Measurements from ENCODE around the gene ADAM12. TPM values are rescaled to one million over a fixed set of nuclear protein-coding genes. Genes with fewer than 3 reads are reported as not detected.
A peak's percentile ranks its signal among the peaks of the same experiment; 100 is the strongest.

The ADAM12 gene
- total and polyA plus RNA-seq, 11 donors = 0.04 to 11.2 (median 0.82) TPM; not detected in 1

GRCh38 chr10:126225672-126226008 is 162.6 kb downstream of the ADAM12 start:
- ATAC-seq (peak in 3 of 4 donors; percentile 58 to 81 (median 78)), DNase-seq (no peak)
- no peak overlapping the region for H3K27ac ChIP-seq
- no peaks in the 10 kb centered on the region for H3K36me3 ChIP-seq
- H3K4me1 ChIP-seq = peaks cover 0 to 8% (median 0%) of the 10 kb centered on the region in 12 donors
- intact Hi-C loops (cut with DNase I) = no loop called here
- no peaks in the 10 kb centered on the region for H3K9me3 ChIP-seq
- TF ChIP-seq POLR2A (IDR thresholded peaks at IDR 0.05) = no peak
- TF ChIP-seq CTCF (IDR thresholded peaks at IDR 0.05) = peak in 1 of 12 donors; percentile 8
- 31 to 53% (median 40%) methylated on average over 9 of the region's 9 CpGs for WGBS, 4 donors
- H3K4me3 ChIP-seq = no peak overlapping the region
- peaks cover 0 to 11% (median 0%) of the 10 kb centered on the region in 9 donors for H3K27me3 ChIP-seq

- DNase-seq (no peak), ATAC-seq (peak in 2 of 4 donors; percentile 15 to 18)
- H3K9me3 ChIP-seq = no peaks in the 10 kb centered on the region
- peaks cover 0 to 11% (median 0%) of the 10 kb centered on the region in 9 donors for H3K27me3 ChIP-seq
- no peak overlapping the region for H3K27ac ChIP-seq
- no peak for TF ChIP-seq POLR2A (IDR thresholded peaks at IDR 0.05)
- no peak for TF ChIP-seq CTCF (IDR thresholded peaks at IDR 0.05)
- intact Hi-C loops (cut with DNase I) = no loop called here
- H3K4me1 ChIP-seq = peaks cover 0 to 8% (median 0%) of the 10 kb centered on the region in 12 donors
- H3K36me3 ChIP-seq = no peaks in the 10 kb centered on the region
- WGBS, 4 donors = 55 to 71% (median 60%) methylated on average over 20 of the region's 20 CpGs
- H3K4me3 ChIP-seq = no peak overlapping the region
These were observed 163.2 kb downstream of the ADAM12 start for GRCh38 chr10:126224967-126225671.

- no peak for ATAC-seq
- WGBS, 4 donors = 86 to 97% (median 92%) methylated on average over 10 of the region's 10 CpGs
- DNase-seq = no peak
- H3K4me1 ChIP-seq = peaks cover 0 to 8% (median 0%) of the 10 kb centered on the region in 12 donors
- peaks cover 0 to 11% (median 0%) of the 10 kb centered on the region in 9 donors for H3K27me3 ChIP-seq
- H3K9me3 ChIP-seq = no peaks in the 10 kb centered on the region
- no peaks in the 10 kb centered on the region for H3K36me3 ChIP-seq
- H3K4me3 ChIP-seq = no peak overlapping the region
- H3K27ac ChIP-seq = peak overlapping the region in 1 of 12 donors; percentile 11
- TF ChIP-seq POLR2A (IDR thresholded peaks at IDR 0.05) (no peak), CTCF (IDR thresholded peaks at IDR 0.05) (no peak)
- intact Hi-C loops (cut with DNase I) = no loop called here
These were observed 164.7 kb downstream of the ADAM12 start for GRCh38 chr10:126223512-126224067.

GRCh38 chr10:126222736-126223511 is 165.4 kb downstream of the ADAM12 start:
- TF ChIP-seq POLR2A (IDR thresholded peaks at IDR 0.05) (no peak), CTCF (IDR thresholded peaks at IDR 0.05) (no peak)
- peak in 2 of 4 donors; percentile 31 to 66 for ATAC-seq

More at GRCh38 chr10:126222736-126223511, 165.4 kb downstream of the ADAM12 start:
- Histone ChIP-seq H3K36me3 (no peaks in the 10 kb centered on the region), H3K4me3 (no peak overlapping the region), H3K9me3 (no peaks in the 10 kb centered on the region), H3K27me3 (peaks cover 0 to 11% (median 0%) of the 10 kb centered on the region in 9 donors), H3K4me1 (peaks cover 0 to 8% (median 0%) of the 10 kb centered on the region in 12 donors), H3K27ac (peak overlapping the region in 1 of 12 donors; percentile 11)
- intact Hi-C loops (cut with DNase I) = no loop called here
- 58 to 67% (median 66%) methylated on average over 4 of the region's 4 CpGs for WGBS, 4 donors
- no peak for DNase-seq
